K562 (cell line): ENCODE results near the gene GCGR. TPM values are rescaled to one million over a fixed set of nuclear protein-coding genes. Genes with fewer than 3 reads are reported as not detected.

Experiments used
- IFI16 ChIP-seq: fragments of 250-450 bp; sonication (Bioruptor Pico); IDR thresholded peaks from 2 replicates; pipeline ENCODE4 v2.1.2; 2022; ENCODE audit warnings: mild to moderate bottlenecking, inconsistent platforms
- MED1 ChIP-seq: sonication (generic); formaldehyde crosslinking; IDR thresholded peaks from 2 replicates; pipeline ENCODE4 v1.8.1; 2023; ENCODE audit warnings: missing genetic modification reagents, borderline replicate concordance
- MGA ChIP-seq: fragments of 450-650 bp; IDR thresholded peaks from 2 replicates; pipeline ENCODE4 v1.6.1; 2016; ENCODE audit warnings: mild to moderate bottlenecking, moderate library complexity
- RFX5 ChIP-seq: IDR thresholded peaks from 2 replicates; pipeline ENCODE4 v1.6.1; 2011; ENCODE audit warnings: low read depth, mild to moderate bottlenecking, improper control_type of control experiment, low read length
- TOE1 ChIP-seq, 2 experiments: fragments of 450-650 bp in 1 of 2; sonication (generic) in 1 of 2; formaldehyde crosslinking in 1 of 2; IDR thresholded peaks; 2 replicates each; pipeline versions ENCODE4 v1.7.1 to v1.8.0; 2016 to 2022; ENCODE audit warnings: borderline replicate concordance in 2 of 2, mild to moderate bottlenecking in 2 of 2, antibody characterized with exemption in 1 of 2, inconsistent platforms in 1 of 2, low read depth in 1 of 2, missing genetic modification reagents in 1 of 2, moderate library complexity in 1 of 2
- ZNF239 ChIP-seq: fragments of 250-450 bp; sonication (Bioruptor Pico); IDR thresholded peaks from 2 replicates; pipeline ENCODE4 v1.4.0; 2020; ENCODE audit warnings: mild to moderate bottlenecking
- polyA plus RNA-seq, 8 experiments: library from polyadenylated mRNA; depleted of rRNA in 4 of 8; stranded (reverse) in 5 of 8; unstranded in 3 of 8; fragments of >200 nt; fragmentation: Nextera tagmentation in 2 of 8; fragmentation: Illumina TruSeq in 1 of 8; extraction: Ambion mirVana in 2 of 8; extraction: Trizol in 1 of 8; gene quantifications; 2 replicates each; pipeline versions ENCODE4 v1.2.1 to v1.2.3, GENCODE V29; 2011 to 2014; ENCODE audit warnings: inconsistent platforms in 1 of 8, missing spikeins in 1 of 8
- total RNA-seq, 7 experiments: library from RNA; depleted of rRNA in 6 of 7; stranded (reverse); fragments of >200 nt in 6 of 7; fragmentation: Illumina TruSeq in 2 of 7; extraction: Trizol in 2 of 7; gene quantifications; 2 replicates each; pipeline versions ENCODE4 v1.2.1 to v1.2.3, GENCODE V29; 2011 to 2021; ENCODE audit warnings: low replicate concordance in 1 of 7

GCGR gene
- total and polyA plus RNA-seq, 9 of the 15 experiments (the other 6 are each of a cell fraction or from before 2014, with no cell fraction given) = not detected

DNA sequence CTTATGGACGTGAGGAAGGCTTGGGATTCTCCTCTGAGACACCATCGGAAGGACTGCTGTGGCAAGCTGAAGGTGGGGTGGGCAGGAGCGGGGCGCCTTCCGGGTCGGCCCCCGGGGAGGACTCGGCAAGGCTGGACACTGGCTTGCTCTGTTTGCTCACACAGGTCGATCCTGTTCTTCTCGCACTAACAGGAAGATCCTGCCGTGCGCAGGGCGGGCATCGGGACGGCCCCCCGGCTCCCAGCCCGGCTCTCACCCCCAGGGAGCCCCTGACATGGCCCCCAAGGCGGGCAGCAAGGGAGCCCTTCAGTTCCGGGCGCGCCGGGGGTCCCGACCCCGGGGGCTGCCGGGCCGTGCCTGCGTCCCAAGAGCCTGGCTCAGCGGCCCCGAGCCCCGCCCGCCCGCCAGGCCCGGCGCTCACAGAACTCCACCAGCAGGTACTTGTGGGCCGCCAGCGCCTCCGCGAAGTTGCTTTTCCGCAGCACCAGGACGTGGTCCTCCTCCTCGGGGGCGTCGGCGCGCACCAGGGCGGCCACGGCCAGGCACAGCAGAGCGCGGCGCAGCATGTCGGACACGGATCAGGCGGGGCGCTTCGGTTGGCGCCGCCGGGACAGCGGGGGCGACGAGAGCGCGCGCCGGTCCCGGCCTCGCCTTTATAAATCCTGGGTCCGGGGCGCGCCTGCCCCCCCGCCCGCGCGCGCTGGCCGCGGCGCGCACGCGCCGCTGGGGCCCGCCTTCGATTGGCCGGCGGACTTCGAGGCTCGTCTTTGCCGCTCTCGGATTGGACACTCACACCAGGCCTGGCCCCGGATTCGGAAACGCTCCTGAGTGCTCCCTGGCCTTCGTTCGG lies 56.2 kb downstream of the GCGR start, which contains the start of gene P4HB (continued):
- TF ChIP-seq MGA (no peak), IFI16 (CRISPR knock-in tag) (no peak), MED1 (CRISPR knock-in tag) (no peak), ZNF239 (CRISPR knock-in tag) (0 out of 2 replicates have a peak, but pooled peaks have one; percentile 27), TOE1 (IDR thresholded peaks at IDR 0.05; ENCODE audit: borderline replicate concordance) (no peak), TOE1 (CRISPR knock-in tag; IDR thresholded peaks at IDR 0.05; ENCODE audit: borderline replicate concordance, low read depth) (peak; percentile 65; the same call in 1 of the 2 replicates), RFX5 (peak; percentile 40; the same call in 1 of the 2 replicates)
